Gastroesophageal sphincter (tissue), 4 donors: Measurements from ENCODE around the gene NCOR2. TPM values are rescaled to one million over a fixed set of nuclear protein-coding genes. Genes with fewer than 3 reads are reported as not detected.

Experiments
- ATAC-seq: fragments of 150-250 bp; one replicate; pipeline ENCODE4 v1.9.1; 2016; ENCODE audit warnings: mild to moderate bottlenecking, moderate library complexity
- H3K27ac ChIP-seq, 4 donors: fragments of 200-600 bp; sonication (generic) in 3 of 4; 1 replicate in 3 of 4; 2 replicates in 1 of 4; pipeline ENCODE4 v1.5.1; 2016 to 2019
- H3K27me3 ChIP-seq: fragments of 200-600 bp; sonication (generic); one replicate; pipeline ENCODE4 v1.5.1; 2019
- H3K36me3 ChIP-seq, 2 donors: fragments of 200-600 bp; sonication (generic); one replicate each; pipeline ENCODE4 v1.5.1; 2019; ENCODE audit warnings: control low read depth in 1 of 2
- H3K4me1 ChIP-seq, 3 donors: fragments of 200-600 bp; sonication (generic); 1 replicate in 2 of 3; 2 replicates in 1 of 3; pipeline ENCODE4 v1.5.1; 2016 to 2019; ENCODE audit warnings: control low read depth in 2 of 3
- H3K4me3 ChIP-seq, 2 donors: fragments of 200-600 bp; sonication (generic); one replicate each; pipeline ENCODE4 v1.5.1; 2019; ENCODE audit warnings: mild to moderate bottlenecking in 1 of 2, moderate library complexity in 1 of 2
- H3K9me3 ChIP-seq, 3 donors: fragments of 200-600 bp; sonication (generic); one replicate each; pipeline ENCODE4 v1.5.1; 2017 to 2019; ENCODE audit warnings: control low read depth in 2 of 3
- EP300 ChIP-seq: sonication (generic); formaldehyde crosslinking; IDR thresholded peaks from one replicate; pipeline ENCODE4 v1.6.1; 2017; ENCODE audit warnings: antibody characterized with exemption, mild to moderate bottlenecking
- POLR2A ChIP-seq, 2 donors: fragments of 450-650 bp; IDR thresholded peaks; one replicate each; pipeline ENCODE4 v1.6.1; 2017; ENCODE audit warnings: antibody characterized with exemption in 2 of 2, mild to moderate bottlenecking in 2 of 2, moderate library complexity in 1 of 2
- POLR2AphosphoS5 ChIP-seq: sonication (generic); formaldehyde crosslinking; IDR thresholded peaks from one replicate; pipeline ENCODE4 v1.6.1; 2017; ENCODE audit warnings: antibody characterized with exemption
- WGBS, 2 donors: methylation state at CpG; one replicate each; pipeline ENCODE4 v1.1.5; 2018; ENCODE audit warnings: low coverage in 1 of 2; 5-methylcytosine and 5-hydroxymethylcytosine counted together
- total RNA-seq, 4 donors: library from RNA; depleted of rRNA; stranded (reverse); fragments of >200 nt; gene quantifications; one replicate each; pipeline ENCODE4 v1.1.0, GENCODE V29; 2016
- TF ChIP-seq, protein P1 (sequence below), 4 experiments: fragments of 200-600 bp in 2 of 4; fragments of 450-650 bp in 2 of 4; sonication (generic) in 1 of 4; IDR thresholded peaks; one replicate each; pipeline ENCODE4 v1.5.1; 2017 to 2019; ENCODE audit warnings: antibody characterized with exemption in 4 of 4, mild to moderate bottlenecking in 2 of 4, moderate library complexity in 2 of 4

The NCOR2 gene
- total RNA-seq, 4 donors from 2014 or later, result 67.2 to 148 (median 105) TPM

DNA sequence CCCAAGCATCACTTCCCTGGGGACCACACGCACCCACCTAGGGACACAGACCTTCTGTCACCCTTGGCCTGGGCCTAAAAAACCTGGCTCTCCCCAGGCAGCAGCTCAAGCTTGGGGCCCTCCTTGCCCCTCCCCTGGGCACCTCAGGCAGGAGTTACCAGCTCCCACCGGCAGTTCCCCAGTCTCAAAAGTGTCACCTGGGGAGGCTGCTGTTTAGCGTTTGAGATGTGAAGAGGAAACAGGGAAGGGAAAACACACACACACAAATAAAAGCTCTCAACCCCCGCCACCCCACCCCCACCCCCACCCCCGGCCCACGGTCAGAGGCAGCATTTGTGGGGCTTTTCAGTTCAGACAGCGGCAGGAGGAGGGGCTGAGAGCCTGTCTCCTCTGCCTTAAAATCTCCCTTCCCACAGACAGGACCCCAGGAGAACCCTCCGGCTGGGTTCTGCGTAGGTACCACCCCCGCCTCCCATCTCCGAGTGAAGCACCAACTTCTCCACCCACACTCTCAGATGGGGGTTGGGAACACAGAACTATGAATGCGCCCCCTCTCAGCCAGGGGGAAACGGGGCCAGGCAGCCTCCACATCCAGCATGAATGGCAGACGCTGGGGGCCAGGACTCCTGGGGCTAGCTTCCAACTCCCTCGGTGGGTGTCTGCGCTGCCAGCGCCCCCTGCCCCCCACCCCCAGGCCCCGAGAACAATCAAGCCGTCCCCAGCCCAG is 3.0 kb downstream of the NCOR2 start:
- no peak for ATAC-seq
- Histone ChIP-seq H3K9me3 (no peaks in the 10 kb centered on the region), H3K27me3 (no peaks in the 10 kb centered on the region), H3K4me3 (peak overlapping the region in 1 of 2 donors; percentile 99), H3K36me3 (no peaks in the 10 kb centered on the region), H3K27ac (peak overlapping the region in 3 of 4 donors; percentile 98 to 100 (median 100)), H3K4me1 (peaks cover 0 to 87% (median 53%) of the 10 kb centered on the region in 3 donors)
- no CpG with 5 or more reads among the region's 19 CpGs for WGBS, 2 donors
- TF ChIP-seq, protein P1, sequence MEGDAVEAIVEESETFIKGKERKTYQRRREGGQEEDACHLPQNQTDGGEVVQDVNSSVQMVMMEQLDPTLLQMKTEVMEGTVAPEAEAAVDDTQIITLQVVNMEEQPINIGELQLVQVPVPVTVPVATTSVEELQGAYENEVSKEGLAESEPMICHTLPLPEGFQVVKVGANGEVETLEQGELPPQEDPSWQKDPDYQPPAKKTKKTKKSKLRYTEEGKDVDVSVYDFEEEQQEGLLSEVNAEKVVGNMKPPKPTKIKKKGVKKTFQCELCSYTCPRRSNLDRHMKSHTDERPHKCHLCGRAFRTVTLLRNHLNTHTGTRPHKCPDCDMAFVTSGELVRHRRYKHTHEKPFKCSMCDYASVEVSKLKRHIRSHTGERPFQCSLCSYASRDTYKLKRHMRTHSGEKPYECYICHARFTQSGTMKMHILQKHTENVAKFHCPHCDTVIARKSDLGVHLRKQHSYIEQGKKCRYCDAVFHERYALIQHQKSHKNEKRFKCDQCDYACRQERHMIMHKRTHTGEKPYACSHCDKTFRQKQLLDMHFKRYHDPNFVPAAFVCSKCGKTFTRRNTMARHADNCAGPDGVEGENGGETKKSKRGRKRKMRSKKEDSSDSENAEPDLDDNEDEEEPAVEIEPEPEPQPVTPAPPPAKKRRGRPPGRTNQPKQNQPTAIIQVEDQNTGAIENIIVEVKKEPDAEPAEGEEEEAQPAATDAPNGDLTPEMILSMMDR (IDR thresholded peaks at IDR 0.05), result no peak
- no peak for TF ChIP-seq POLR2A (IDR thresholded peaks at IDR 0.05)
- TF ChIP-seq POLR2AphosphoS5, result no peak
- TF ChIP-seq EP300, result no peak

DNA sequence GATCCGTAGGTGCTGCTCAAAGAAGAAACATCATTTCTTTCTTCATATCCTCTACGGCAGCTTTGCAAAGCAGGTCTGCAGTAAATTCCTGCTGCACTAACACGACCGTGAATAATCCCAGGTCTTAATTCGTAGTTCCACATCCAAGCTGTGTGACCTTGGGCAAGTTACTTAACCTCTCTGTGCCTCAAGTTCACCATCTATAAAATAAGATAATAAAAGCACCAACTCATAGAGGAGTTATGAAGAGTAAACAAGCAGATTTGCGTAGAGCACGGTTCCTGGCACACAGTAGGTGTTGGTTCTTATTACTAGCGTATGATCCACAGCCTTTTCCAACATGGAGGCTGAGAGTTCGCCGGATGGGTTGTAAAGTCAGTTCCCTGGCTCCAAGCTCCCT is 3.6 kb downstream of the NCOR2 start:
- Histone ChIP-seq H3K4me1 (peaks cover 0 to 87% (median 48%) of the 10 kb centered on the region in 3 donors), H3K36me3 (no peaks in the 10 kb centered on the region), H3K4me3 (no peak overlapping the region), H3K27me3 (no peaks in the 10 kb centered on the region), H3K9me3 (no peaks in the 10 kb centered on the region), H3K27ac (peak overlapping the region in 3 of 4 donors; percentile 98 to 100 (median 100))
- TF ChIP-seq POLR2A (IDR thresholded peaks at IDR 0.05) (no peak), EP300 (no peak), POLR2AphosphoS5 (no peak)
- TF ChIP-seq, protein P1 (IDR thresholded peaks at IDR 0.05), result no peak
- ATAC-seq, result no peak
- WGBS, 2 donors, result 70% methylated on average over 4 to 10 of the region's 10 CpGs

DNA sequence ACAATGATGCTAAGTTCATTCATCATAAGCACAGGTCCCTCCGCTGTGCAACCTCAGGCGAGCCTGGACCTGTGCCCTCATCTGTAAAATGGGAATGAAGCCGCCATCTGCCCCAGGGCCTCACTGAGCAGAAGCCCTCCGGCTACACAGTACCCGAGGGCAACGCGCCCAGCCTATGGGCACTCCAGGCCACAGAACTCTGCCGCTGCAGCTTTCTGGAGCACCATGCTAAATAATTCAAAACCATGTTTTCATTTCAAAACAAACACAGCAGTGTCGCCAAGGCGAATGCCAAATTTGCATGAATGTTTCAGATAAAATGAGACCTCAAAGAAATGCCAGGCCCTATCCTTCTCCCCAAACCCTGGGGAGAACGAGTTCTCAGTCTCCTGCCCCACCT is 4.0 kb downstream of the NCOR2 start:
- Histone ChIP-seq H3K4me1 (peaks cover 0 to 87% (median 44%) of the 10 kb centered on the region in 3 donors), H3K27ac (peak overlapping the region in 3 of 4 donors; percentile 98 to 100 (median 100)), H3K27me3 (no peaks in the 10 kb centered on the region), H3K9me3 (no peaks in the 10 kb centered on the region), H3K4me3 (no peak overlapping the region), H3K36me3 (no peaks in the 10 kb centered on the region)
- WGBS, 2 donors, result 23 to 43% methylated on average over 1 to 2 of the region's 11 CpGs
- ATAC-seq, result no peak
- TF ChIP-seq POLR2A (IDR thresholded peaks at IDR 0.05), result no peak
- no peak for TF ChIP-seq POLR2AphosphoS5
- TF ChIP-seq, protein P1 (IDR thresholded peaks at IDR 0.05), result no peak
- TF ChIP-seq EP300, result no peak

DNA sequence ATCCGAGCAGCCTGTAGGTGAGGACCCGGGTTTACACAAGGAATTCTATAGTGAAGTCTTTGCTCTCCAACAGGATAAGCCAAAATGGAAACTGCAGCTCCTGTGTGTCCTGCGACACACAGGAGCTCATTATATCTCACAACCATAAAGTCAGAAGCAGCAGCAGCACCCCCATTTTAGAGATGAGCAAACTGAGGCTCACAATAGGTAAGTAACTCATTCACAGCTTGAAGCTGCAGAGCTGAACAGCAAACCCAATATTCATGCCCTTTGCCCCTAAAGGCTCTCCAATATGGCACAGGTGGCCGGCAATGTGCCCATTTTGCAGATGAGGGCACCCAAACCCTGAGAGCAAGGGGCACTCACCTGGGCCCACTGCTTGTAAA is 4.6 kb downstream of the NCOR2 start:
- Histone ChIP-seq H3K27me3 (no peaks in the 10 kb centered on the region), H3K4me3 (no peak overlapping the region), H3K9me3 (no peaks in the 10 kb centered on the region), H3K27ac (peak overlapping the region in 3 of 4 donors; percentile 98 to 100 (median 100)), H3K4me1 (peaks cover 0 to 87% (median 40%) of the 10 kb centered on the region in 3 donors), H3K36me3 (no peaks in the 10 kb centered on the region)
- 57 to 70% methylated on average over 1 to 2 of the region's 4 CpGs for WGBS, 2 donors
- no peak for ATAC-seq
- TF ChIP-seq POLR2A (IDR thresholded peaks at IDR 0.05) (no peak), POLR2AphosphoS5 (no peak)

DNA sequence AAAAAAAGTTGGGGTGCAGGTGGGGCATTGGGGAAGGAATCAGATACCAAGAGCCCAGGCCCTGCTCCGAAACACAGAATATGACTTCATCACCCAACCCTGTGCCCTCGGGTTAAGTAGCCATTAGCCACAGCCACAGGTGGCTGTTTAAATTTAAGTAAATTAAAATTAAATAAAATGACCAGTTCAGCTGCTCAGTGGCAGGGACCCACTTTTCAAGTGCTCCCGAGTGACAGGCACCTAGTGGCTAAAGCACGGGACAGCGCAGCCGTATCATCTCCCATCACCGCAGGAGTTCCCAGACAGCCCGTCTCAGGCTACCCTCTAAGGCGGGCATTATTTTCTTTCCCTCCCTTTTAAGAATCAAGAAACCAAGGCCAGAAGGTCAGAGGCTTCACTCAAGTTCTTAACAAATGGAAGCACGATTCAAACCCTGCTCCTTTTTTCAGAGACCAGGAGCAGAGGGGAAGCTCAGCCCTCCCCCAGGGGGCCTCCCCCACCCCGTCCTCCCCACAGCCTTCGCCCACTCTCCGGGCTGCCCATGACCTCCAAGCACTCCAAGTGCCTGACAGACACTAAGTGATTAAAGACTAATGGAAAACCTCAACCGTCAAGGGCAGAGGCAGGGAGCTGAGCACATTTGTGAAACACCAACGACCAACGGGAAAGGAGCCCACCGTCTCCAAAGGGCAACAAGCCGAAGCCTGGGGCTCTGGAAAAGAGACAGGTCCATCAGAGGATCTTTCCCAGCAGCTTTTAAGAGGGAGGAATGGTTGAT is 5.2 kb downstream of the NCOR2 start:
- H3K36me3 ChIP-seq, result no peaks in the 10 kb centered on the region
- no peak for ATAC-seq
- H3K4me1 ChIP-seq, result peaks cover 0 to 90% (median 43%) of the 10 kb centered on the region in 3 donors
- H3K27ac ChIP-seq, result peak overlapping the region in 3 of 4 donors; percentile 5 to 100 (median 98)
- no peak overlapping the region for H3K4me3 ChIP-seq
- TF ChIP-seq, protein P1 (IDR thresholded peaks at IDR 0.05), result no peak
- TF ChIP-seq POLR2AphosphoS5, result no peak
- no peak for TF ChIP-seq EP300
- no peak for TF ChIP-seq POLR2A (IDR thresholded peaks at IDR 0.05)
- H3K27me3 ChIP-seq, result no peaks in the 10 kb centered on the region
- H3K9me3 ChIP-seq, result no peaks in the 10 kb centered on the region
- 25 to 78% methylated on average over 1 to 6 of the region's 18 CpGs for WGBS, 2 donors
